ENCODE results near the gene NAV3.

The NAV3 gene

GRCh38 chr12:78087363-78087675 lies 256.6 kb downstream of the NAV3 start:
- Histone ChIP-seq H3F3A (ENCODE audit: control insufficient read depth, insufficient read depth) (no peaks in the 10 kb centered on the region), H3K79me2 (ENCODE audit: control insufficient read depth, low read length) (no peaks in the 10 kb centered on the region), H3K27ac (ENCODE audit: low read depth, low read length) (no peak overlapping the region), H3K9me2 (replicated peaks; ENCODE audit: control insufficient read depth, low read length) (no peaks in the 10 kb centered on the region), H3K9me3 (ENCODE audit: control insufficient read depth, insufficient read depth, low read length) (no peaks in the 10 kb centered on the region), H3K27me3 (ENCODE audit: control insufficient read depth, low read length) (no peaks in the 10 kb centered on the region), H4K20me1 (ENCODE audit: control insufficient read depth, insufficient read depth, low read depth, low read length) (no peaks in the 10 kb centered on the region), H3K4me2 (ENCODE audit: low read length) (no peak overlapping the region), H3K4me1 (ENCODE audit: control insufficient read depth, low read length) (0 out of 2 replicates have a peak, but pooled peaks cover 4% of the 10 kb centered on the region), H3K36me3 (ENCODE audit: control insufficient read depth, low read length) (no peaks in the 10 kb centered on the region), H3K4me3 (ENCODE audit: low read length) (no peak overlapping the region)
- TF ChIP-seq, protein P1, sequence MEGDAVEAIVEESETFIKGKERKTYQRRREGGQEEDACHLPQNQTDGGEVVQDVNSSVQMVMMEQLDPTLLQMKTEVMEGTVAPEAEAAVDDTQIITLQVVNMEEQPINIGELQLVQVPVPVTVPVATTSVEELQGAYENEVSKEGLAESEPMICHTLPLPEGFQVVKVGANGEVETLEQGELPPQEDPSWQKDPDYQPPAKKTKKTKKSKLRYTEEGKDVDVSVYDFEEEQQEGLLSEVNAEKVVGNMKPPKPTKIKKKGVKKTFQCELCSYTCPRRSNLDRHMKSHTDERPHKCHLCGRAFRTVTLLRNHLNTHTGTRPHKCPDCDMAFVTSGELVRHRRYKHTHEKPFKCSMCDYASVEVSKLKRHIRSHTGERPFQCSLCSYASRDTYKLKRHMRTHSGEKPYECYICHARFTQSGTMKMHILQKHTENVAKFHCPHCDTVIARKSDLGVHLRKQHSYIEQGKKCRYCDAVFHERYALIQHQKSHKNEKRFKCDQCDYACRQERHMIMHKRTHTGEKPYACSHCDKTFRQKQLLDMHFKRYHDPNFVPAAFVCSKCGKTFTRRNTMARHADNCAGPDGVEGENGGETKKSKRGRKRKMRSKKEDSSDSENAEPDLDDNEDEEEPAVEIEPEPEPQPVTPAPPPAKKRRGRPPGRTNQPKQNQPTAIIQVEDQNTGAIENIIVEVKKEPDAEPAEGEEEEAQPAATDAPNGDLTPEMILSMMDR (IDR thresholded peaks at IDR 0.05; ENCODE audit: low read depth, low read length, poor library complexity, severe bottlenecking): no peak
- TF ChIP-seq EZH2phosphoT487 (IDR thresholded peaks at IDR 0.05; ENCODE audit: borderline replicate concordance, low read length): no peak

- TF ChIP-seq EZH2phosphoT487 (IDR thresholded peaks at IDR 0.05; ENCODE audit: borderline replicate concordance, low read length): no peak
- TF ChIP-seq, protein P1 (IDR thresholded peaks at IDR 0.05; ENCODE audit: low read depth, low read length, poor library complexity, severe bottlenecking): no peak
- Histone ChIP-seq H3K27ac (ENCODE audit: low read depth, low read length) (no peak overlapping the region), H3K4me1 (ENCODE audit: control insufficient read depth, low read length) (0 out of 2 replicates have a peak, but pooled peaks cover 4% of the 10 kb centered on the region), H3K4me2 (ENCODE audit: low read length) (peak overlapping the region; percentile 10), H4K20me1 (ENCODE audit: control insufficient read depth, insufficient read depth, low read depth, low read length) (no peaks in the 10 kb centered on the region), H3K27me3 (ENCODE audit: control insufficient read depth, low read length) (no peaks in the 10 kb centered on the region), H3K79me2 (ENCODE audit: control insufficient read depth, low read length) (no peaks in the 10 kb centered on the region), H3K4me3 (ENCODE audit: low read length) (0 out of 2 replicates have a peak overlapping the region, but pooled peaks have one; percentile 2), H3K9me3 (ENCODE audit: control insufficient read depth, insufficient read depth, low read length) (no peaks in the 10 kb centered on the region), H3K36me3 (ENCODE audit: control insufficient read depth, low read length) (no peaks in the 10 kb centered on the region), H3K9me2 (replicated peaks; ENCODE audit: control insufficient read depth, low read length) (no peaks in the 10 kb centered on the region), H3F3A (ENCODE audit: control insufficient read depth, insufficient read depth) (no peaks in the 10 kb centered on the region)
Measured at GRCh38 chr12:78088391-78088832, 257.7 kb downstream of the NAV3 start.

- TF ChIP-seq, protein P1 (IDR thresholded peaks at IDR 0.05; ENCODE audit: low read depth, low read length, poor library complexity, severe bottlenecking): no peak
- TF ChIP-seq EZH2phosphoT487 (IDR thresholded peaks at IDR 0.05; ENCODE audit: borderline replicate concordance, low read length): no peak
- no peak overlapping the region for H3K4me3 ChIP-seq (ENCODE audit: low read length)
- H3K4me2 ChIP-seq (ENCODE audit: low read length): no peak overlapping the region
- H3F3A ChIP-seq (ENCODE audit: control insufficient read depth, insufficient read depth): no peaks in the 10 kb centered on the region
- no peaks in the 10 kb centered on the region for H3K79me2 ChIP-seq (ENCODE audit: control insufficient read depth, low read length)
- H3K36me3 ChIP-seq (ENCODE audit: control insufficient read depth, low read length): no peaks in the 10 kb centered on the region
- H3K4me1 ChIP-seq (ENCODE audit: control insufficient read depth, low read length): 0 out of 2 replicates have a peak, but pooled peaks cover 4% of the 10 kb centered on the region
- no peaks in the 10 kb centered on the region for H3K9me2 ChIP-seq (replicated peaks; ENCODE audit: control insufficient read depth, low read length)
- no peaks in the 10 kb centered on the region for H3K9me3 ChIP-seq (ENCODE audit: control insufficient read depth, insufficient read depth, low read length)
- no peaks in the 10 kb centered on the region for H3K27me3 ChIP-seq (ENCODE audit: control insufficient read depth, low read length)
- no peak overlapping the region for H3K27ac ChIP-seq (ENCODE audit: low read depth, low read length)
- H4K20me1 ChIP-seq (ENCODE audit: control insufficient read depth, insufficient read depth, low read depth, low read length): no peaks in the 10 kb centered on the region
Measured at GRCh38 chr12:78090266-78090665, 259.6 kb downstream of the NAV3 start.
